PC-3 (cell line): ENCODE results near the gene GPR18.

ENCODE experiments used
- CTCF ChIP-seq: fragments of 300-600 bp; sonication (generic); conservative IDR thresholded peaks from 2 replicates; pipeline ENCODE4 v1.5.1; 2017; ENCODE audit warnings: antibody characterized with exemption, low read depth, mild to moderate bottlenecking, low read length
- EZH2phosphoT487 ChIP-seq: fragments of 300-600 bp; sonication (generic); IDR thresholded peaks from 2 replicates; pipeline ENCODE4 v1.6.1; 2018; ENCODE audit warnings: mild to moderate bottlenecking, antibody characterized with exemption, low read length, borderline replicate concordance

DNA sequence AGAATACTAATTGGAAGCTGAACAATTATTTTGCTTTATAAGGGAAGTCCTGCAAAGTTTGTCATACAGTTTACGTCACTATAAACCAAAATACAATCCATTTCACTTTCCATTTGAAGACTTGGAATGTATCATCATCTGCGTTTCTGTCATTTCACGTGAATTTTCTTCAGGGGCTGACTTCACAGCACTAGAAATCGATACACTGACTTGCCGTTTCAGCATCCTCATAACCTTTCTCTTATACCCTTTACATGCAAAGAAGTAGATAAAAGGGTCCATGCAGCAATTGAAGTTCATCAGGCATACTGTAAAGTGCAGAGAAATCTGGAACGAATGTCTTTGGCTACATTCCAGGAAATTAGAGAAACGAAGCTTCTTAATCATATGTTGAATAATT lies 36.8 kb upstream of the GPR18 start:
- TF ChIP-seq EZH2phosphoT487 = no peak
- no peak for TF ChIP-seq CTCF
